ENCODE measurements around the gene CCDC9B.

Gene CCDC9B

DNA sequence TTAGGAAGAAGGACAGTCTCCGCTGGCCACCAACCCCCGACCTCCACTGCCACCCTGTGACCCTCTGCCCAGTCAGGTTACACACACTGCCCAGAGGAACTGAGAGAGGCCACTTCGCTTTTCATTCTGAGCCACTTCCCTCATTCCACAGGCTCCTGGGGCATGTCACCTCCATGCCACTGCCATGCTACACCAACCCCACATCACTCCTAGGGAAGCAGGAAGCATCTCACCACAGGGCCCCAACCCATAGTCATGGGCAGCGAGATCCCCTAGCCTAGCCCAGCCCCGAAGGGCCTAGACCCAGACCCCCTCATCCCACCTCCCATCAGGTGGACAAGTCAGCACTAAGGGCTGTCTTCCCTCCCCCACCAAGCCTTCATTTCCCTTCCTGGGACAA lies 34.4 kb downstream of the CCDC9B start:
- DNase-seq, result peak in 1 of 2 donors; percentile 9

DNA sequence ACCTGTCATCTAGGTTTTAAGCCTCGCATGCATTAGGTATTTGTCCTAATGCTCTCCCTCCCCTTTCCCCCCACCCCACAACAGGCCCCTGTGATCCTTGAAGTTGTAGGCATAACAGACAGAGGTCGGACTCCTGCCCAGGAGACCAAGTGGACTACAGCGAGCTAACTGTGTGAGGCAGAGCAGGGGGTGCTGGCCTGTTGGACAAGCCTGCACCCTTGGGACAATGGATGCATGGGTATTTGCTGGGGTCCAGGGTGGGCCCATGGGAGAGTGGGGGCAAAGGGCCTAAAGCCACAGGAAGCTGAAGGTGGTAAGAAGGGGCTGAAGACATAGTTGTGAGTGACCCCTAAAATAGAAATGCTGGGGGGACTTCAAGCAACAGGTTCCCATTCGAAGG lies 35.5 kb downstream of the CCDC9B start:
- no peak for DNase-seq

GRCh38 chr15:40303576-40303975 lies 37.2 kb downstream of the CCDC9B start:
- no peak for DNase-seq

DNA sequence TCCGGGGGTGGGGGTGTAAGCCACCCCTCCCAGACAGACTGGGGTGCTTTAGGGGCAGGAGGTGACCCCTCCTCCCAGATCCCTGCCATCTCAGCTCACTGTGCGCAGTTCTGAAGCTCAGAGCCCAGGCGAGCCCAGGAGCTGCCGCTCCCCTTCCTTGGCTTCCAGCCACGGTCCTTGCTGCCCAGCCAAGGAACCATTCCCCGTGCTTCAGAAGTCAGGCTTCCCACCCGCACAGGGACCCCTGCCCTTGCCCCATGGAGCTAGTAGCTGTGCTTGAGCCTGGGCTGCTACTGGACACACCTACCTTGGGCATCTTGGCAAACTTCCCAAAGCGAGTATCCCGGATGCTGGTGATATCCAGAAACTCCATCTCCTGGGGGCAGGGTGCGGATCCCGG lies 37.8 kb downstream of the CCDC9B start:
- no peak for DNase-seq

GRCh38 chr15:40302288-40302886 lies 38.4 kb downstream of the CCDC9B start:
- DNase-seq, result no peak

GRCh38 chr15:40301467-40302179 lies 39.1 kb downstream of the CCDC9B start:
- DNase-seq, result no peak

DNA sequence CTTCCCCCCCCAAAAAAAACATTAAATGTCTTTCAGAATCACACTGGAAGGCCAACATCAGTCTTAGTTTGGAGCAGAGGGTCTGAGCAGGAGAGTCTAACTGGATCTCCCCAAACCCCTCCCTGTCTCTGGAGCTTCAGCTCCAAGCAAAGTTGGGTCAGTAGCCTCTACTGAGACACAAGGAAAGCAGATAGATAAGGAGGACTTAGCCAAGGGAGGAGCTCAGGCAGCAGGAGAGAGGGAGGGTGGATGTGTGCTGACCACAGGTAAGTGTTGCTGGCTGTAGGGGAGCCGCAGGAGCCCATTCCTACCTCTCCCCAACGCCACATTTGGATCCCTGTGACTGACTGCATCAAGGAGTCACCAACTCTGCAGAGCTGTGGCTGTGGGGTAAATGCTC lies 40.0 kb downstream of the CCDC9B start:
- DNase-seq, result no peak

GRCh38 chr15:40300367-40300766 lies 40.4 kb downstream of the CCDC9B start:
- no peak for DNase-seq

DNA sequence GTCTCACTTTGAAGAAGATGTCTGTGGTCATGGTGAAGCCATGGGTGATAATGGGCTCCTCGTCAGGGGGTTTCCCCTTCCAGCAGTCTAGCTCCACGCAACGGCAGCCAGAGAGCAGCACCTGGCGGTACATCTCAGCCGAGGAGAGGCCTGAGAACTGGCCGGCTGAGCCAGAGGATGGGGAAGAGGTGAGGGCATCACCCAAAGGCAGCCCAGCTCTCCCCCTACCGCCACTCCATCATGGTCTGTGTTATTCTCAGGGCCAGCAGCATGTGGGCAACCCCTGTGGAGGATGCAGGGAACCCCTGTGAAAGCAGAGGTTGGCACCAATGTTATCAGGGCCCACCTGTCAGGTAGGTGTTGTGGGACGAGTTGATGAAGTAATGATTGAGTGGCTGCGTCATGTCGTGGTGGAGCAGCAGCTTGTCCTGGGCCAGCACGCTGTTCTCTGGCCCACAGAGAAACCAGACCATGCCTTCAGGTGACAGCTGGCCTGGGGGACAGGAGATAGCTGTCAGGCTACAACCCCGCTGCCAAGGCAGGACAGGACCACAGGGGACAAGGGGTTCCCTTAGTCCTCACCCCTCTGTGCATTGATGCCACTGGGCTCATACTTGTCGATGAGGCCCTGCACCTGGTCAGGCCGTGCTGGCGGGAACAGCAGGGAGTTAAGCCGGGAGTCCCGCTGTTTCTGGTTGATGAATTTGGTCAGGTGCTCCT lies 42.4 kb downstream of the CCDC9B start:
- no peak for DNase-seq

DNA sequence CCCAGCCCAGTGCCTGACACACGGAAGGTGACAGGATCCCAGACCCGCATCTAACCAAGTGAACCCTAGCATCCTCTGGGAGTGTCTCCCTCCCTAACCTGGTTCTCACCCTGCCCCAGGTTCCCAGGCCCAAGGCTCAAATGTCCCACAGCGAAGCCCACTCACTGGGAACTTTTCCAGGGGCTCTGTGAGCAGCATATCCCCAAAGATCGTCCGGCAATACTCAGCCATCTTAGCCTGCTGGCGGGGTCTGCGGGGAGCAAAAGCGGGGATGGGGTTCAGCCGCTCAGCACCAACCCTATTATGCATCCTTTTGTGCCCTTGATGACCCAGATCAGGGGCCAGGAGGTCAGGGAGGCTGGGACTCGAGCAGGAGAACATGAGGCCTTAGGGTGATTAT lies 43.4 kb downstream of the CCDC9B start:
- no peak for DNase-seq

- no peak for DNase-seq
These were observed 44.0 kb downstream of the CCDC9B start for GRCh38 chr15:40296561-40297230.

DNA sequence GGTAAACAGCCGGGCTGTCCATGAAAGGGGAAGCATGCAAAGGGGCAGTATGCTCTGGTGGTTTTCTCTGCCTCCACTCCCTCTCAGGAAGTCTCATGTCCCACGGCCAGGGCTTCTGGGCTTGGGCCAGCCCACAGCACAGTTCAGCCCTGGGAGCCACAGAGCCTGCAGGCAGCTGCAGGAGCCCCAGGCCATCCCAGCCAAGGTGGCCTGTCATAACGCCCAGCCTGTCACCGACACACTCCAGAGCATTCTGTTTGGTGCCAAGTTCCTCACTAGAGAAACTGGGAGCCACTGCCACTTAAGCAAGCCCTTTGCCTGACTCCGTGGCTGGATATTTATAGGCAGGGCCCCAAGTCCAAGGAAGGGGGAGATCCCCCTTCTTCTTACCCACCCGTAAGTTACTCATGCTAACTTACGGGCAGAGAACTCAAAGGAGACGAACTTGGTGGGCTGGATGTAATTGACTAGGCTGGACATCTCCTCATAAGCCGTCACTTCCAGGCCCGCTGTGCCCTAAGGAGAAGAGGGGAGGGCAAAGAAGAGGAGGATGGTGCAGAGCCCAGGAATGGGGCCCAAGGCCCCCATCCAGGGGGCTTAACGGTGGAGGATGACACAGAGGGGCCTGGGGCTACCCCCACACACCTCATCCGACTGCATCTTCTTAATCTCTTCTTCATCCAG lies 44.7 kb downstream of the CCDC9B start:
- DNase-seq, result no peak

DNA sequence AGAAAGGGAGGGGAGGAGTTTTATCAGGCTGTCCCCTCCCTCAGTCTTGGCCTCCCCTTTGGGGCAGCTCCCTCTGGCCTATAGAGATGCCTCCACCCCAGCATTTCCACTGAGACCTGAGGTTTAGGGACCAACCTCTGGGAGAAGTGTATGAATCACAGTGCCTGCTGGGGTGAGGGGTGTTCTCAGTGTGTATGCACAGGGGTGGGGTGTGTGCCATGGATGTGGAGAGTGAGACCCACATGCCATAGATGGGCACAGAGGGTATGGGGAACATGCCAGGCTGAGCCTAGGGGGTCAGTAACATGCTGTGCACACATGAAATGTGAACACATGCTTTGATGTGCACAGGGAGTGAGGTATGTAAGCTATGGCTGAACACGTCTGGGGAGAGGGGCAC lies 45.4 kb downstream of the CCDC9B start:
- DNase-seq, result no peak

DNA sequence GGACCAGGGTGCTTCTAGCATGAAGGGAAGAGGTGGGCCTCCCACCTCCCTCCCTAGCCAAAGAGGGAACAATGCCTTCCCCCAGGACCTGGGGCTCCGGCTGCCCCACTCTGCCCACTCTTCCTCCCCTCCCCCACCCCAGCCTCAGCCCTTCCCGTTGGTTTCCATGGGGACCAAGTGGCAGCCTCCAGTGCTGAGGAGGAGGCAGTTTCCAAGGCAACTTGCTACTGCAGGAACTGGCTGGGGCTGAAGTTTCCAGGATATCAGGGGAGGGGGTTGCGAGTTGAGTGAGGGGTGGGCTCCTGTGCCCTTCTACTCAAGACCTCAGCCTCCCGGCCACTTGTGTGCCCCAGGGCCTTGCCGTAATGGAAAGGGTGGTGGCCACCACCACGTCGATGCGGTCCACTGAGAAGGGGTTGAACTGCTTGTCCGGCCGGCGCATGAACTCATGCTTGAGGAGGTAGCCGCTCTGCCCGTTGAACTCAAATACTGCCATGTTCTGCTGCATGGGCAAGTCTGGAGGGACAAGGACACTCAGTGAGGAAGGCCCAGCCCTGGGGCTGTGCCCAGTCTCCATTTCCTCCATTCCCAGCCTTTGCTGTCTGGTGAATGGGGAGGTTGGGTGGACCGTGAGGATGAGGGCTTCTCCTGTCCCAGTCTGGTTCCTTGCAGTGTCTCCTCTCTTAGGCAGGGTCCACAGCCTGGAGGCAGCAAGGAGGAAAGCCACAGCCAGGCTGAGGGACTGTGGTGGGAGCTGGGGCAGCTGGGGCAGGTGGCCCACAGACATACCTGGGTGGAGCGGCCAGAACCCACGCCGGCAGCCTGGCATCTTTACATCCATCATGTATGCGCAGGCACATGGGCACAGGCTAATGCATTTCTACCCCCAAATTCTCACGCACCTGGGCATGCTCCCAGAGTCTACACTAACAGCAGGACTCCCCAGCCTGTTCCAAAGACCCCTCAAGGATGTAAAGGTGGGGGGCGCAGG lies 46.5 kb downstream of the CCDC9B start:
- DNase-seq, result no peak

- DNase-seq, result no peak
These were observed 47.7 kb downstream of the CCDC9B start for GRCh38 chr15:40293006-40293405.

- no peak for DNase-seq
These were observed 48.5 kb downstream of the CCDC9B start for GRCh38 chr15:40292246-40292645.

DNA sequence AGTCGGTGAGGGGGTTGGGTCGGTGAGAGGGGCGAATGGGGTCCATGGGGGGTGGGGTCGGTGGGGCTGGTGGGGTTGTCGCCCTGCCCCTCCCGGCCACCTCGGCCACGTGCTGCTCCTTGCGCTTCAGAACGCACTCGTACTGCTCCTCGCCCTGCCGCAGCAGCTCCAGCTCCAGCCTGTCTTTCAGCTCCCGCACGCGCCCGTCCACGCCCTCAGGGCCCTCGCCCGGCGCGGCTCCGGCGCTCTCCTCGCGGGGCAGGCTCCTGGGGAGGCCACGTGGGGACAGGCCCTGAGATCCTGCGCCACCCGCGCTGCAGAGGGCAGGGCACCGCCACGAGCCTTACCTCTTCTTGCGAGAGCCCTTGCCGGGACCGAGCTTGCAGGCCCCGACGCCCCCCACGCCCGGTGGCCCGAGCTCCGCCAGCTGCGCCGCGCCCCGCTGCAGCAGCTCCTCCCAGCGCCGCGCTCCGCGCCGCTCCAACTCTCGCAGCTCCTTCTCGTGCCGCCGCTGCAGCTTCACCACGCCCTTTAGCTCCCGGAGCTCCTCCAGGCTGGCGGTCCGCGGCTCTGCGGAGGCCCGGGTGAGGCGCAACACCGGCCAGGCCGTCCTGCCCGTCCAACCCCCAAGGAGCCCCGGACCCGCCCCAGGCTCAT lies 49.7 kb downstream of the CCDC9B start:
- no peak for DNase-seq

DNA sequence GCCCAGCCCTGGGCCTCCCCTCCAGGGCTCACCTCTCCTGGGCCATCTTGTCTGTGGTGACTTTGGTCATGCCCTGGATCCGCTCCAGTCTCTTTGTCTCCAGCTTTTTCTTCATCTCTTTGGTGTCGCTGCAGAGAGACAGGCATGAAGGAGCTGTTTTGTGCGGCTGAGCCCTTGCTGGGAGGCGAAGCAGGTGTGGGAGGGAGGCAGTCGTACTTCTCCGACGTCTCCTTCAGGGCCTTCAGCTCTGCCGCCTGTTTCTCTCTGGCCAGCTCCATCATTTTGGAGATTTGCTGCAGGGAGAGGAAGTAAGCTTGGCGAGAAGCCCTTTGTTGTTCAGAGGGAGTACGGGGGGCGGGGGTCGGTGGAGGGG lies 50.2 kb downstream of the CCDC9B start:
- no peak for DNase-seq

GRCh38 chr15:40289140-40289775 lies 51.5 kb downstream of the CCDC9B start:
- no peak for DNase-seq

- DNase-seq, result no peak
These were observed 52.8 kb downstream of the CCDC9B start for GRCh38 chr15:40287968-40288367.

DNA sequence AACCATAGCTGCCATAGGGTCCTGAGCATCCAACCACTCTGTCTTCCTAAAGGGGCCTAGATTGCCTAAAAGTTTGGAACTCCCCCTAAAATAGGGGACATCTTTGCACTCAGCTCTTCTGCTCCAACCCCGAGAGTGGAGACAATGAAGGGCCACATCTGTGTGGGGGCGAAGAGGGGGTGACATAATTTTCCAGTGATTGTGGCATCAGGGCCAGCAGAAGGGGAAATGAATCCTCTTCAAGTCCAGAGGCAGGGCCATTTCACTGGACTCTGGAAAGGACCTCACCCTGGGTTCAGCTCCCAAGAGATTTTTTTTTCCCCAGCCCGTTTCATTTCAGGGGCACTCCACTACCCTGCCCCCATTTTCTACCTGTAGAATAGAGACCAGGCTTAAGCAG lies 53.2 kb downstream of the CCDC9B start:
- DNase-seq, result no peak
